Activated CD8-positive, alpha-beta memory T cell treated with anti-CD3 and anti-CD28 coated beads for 4 hours (primary cell): Measurements from ENCODE around the gene MCM3.

Experiments
- DNase-seq, 2 donors: peaks; one replicate each; pipeline ENCODE4 v3.0.0-alpha.2; 2020; ENCODE audit warnings: low read depth in 2 of 2

MCM3 gene

DNA sequence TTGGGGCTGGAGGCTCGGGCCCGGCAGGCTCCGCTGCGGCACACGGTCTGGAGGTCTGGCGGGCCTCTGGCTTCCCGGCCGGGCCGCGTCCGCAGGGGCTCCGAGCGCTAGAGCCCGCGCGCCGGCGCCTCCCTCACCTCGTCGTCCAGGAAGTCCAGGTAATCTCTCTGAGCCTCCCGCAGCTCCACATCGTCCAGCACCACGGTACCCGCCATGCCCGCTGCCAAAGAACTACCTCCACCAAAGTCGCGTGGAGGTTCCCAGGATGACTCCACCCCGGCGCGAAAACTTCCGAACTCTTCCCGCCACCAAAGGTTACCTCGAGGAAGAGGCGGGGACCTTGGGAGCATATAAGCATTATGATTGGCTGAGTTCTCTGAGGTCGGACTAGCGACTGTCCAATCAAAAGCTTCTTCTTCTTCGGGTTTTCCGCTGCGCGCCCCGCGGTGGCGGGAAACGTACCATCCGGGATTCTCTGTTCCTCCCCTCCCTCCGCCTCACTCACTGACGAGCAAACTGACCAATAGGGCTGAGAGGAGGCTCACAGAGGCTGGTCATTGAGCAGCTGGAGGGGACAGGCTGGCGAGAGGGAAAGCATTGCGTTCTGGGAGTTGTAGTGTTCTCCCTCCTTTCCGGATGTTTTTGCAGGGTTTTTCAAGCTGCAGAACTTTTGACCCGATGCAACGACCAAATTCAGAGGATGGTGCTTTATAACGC is at the start of gene MCM3:
TSS of gene MCM3 (minus strand) at position 283 of the 717 bp plus-strand sequence. CDS start at position 215, 68 bp downstream.
- DNase-seq: peak; percentile 88 to 89

DNA sequence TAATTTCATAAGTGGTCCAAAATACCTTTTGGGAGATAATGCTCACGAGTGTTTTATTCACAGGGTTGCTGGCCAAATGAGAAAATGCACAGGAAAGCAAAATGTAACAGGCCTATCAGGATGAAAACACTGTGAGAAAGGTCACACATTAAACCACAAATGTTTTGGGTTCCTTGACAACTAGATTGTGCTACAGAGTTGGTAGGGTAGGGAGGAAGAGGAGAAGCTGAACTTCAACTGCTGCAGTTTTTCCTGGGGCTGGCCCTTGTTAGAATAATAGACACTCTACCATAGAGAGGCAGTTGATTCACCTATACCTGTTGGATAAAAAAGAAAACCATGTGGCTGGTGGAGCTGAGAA is 49.3 kb upstream of the MCM3 start:
- DNase-seq: no peak

DNA sequence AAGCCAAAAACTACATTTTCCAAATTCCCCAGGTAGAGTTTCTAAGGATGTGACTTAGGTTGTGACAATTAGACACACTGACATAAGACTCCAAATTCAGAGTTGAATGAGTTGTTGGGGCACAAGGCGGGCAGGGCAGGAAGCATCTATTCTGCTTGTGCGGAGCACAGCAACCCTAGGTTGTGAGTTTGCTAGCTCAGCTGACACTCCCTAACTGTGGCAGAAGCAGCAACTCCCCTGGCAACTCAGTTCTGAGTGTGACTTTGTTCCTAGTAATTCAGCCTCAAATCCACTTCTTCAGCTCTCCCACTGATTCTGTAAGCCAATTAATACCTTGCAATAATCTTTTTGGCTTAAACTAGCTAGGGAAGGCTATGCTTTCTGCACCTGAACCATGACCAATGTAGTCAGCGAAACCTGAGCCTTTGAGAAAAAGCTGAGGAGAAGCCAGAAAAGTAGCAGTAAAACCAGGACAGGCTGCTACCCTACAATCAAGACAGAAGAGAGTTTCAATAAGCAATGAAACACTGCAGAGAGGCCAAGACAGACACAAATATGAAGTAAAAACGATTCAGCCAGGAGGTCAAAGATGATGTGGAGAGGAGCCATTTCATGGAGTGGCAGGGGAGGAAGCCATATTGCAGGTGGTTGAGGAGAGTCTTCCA is 47.4 kb upstream of the MCM3 start:
- DNase-seq: no peak

DNA sequence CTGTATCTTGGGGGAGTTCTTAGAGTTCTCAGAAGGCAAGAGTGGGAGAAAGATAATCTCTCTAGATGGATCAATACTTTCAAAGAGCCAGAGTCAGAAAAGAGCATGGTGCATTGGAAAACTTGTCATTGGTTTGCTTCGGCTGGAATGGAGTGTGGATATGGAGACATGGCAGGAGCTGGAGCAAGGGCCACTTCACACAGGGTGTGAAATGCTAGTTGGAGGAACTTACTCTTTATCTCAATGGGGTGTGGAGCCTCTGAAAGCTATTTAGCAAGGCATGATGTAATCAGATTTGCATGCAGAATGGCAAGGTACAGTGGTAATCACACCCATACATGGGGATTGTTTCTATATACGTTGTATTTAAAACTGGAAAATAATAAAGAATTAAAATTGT is 45.9 kb upstream of the MCM3 start:
- DNase-seq: no peak

DNA sequence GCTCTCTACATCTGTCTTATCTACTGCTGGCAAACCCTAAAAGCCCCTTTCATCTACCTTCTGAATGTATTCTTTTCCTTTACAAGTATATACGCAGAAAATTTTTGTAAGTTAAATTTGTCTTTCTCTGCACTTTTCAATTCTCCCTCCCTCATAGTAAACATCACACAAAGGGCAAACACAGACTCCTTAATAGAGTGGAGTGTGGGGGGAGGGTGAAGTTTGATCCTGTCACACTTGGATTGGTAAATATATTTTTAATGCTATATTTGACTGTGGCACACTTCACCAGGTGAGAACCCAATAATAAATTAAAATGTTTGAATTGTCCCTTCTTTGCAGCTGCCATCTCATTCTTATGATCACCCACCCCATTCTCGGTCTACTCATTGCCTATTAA is 44.2 kb upstream of the MCM3 start:
- DNase-seq: no peak

DNA sequence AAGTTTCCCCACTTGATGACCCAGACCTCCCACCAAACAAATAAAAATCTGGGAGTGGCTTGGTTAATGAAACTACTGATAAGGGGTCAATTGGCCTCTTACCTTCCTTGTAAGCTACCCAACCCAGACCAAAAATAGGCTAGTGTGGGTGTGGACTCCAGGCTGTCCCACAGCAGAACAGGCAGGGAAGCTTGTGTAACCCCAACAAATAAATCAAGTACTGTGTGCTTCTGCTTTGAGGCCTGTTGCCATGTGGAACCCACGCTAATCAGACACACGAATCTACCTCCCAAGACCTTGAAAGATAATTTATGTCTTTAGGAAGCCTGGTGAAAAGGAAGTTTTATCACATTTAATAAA is 43.7 kb upstream of the MCM3 start:
- no peak for DNase-seq

DNA sequence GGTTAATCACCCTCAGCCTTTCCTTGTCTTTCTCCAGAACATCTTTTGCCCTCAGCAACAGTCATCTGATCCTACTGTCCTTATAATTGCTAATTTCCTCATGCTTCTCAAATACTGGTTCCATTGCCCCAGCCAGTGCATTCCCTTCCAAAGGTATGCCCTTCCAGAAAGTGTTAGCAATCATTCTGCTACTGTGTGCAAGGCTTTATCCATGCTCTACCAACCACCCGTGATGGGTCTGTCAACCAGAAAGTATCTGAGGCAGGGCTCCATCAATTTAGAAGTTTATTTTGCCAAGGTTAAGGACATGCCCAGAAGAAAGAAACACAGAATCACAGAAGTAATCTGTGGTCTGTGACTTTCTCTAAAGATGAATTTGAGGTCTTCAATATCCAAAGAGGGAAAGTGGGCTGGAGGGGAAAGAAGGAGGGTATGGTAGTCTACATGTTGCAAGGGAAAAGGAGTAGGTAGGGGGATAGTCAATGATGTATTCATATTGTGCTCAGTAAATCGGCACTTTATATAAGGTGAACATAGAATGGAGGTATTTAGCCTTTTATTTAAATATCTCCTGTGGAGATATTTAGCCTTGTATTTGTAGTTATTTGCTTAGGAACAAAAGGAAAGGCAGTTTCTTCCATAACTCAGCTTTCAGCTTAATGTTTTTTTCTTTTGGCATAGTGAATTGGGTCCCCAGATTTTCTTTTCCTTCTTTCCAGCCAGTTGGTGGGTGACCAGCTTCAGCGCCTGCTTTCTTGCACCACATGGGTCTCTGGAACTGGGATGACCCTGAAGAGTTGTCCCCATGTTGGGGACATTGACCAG is 42.2 kb upstream of the MCM3 start:
- no peak for DNase-seq

DNA sequence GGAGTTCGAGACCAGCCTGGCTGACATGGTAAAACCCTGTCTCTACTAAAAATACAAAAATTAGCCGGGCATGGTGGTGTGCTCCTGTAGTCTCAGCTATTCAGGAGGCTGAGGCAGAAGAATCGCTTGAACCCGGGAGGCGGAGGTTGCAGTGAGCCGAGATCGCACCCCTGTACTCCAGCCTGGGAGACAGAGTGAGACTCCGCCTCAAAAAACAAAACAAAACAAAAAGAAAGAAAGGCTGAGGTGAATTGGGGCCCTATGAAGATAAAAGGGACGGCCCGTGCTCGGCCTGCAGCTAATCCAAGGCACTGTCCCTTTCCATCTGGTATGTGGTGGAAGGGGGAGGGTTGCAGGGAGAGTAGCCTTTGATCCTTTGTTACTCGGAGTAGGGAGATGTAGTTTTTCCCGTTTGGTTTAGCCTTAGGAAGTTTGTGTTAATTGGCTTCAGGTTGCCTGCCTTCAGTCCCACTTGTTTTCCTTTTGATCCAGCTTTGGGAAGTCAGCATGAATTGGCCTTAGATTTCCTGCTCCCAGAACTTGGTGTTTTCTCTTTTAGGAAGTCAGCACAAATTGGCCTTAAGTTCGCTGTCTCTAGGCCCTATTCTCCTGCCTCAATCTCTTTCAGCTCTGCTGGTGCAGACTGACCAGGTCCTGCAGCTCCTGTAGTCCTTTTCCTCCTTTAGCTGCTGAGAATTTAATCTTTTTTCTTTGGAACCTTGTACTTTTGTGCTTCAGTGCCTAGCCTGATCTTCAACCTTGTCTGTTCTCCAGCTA is 41.3 kb upstream of the MCM3 start:
- no peak for DNase-seq

DNA sequence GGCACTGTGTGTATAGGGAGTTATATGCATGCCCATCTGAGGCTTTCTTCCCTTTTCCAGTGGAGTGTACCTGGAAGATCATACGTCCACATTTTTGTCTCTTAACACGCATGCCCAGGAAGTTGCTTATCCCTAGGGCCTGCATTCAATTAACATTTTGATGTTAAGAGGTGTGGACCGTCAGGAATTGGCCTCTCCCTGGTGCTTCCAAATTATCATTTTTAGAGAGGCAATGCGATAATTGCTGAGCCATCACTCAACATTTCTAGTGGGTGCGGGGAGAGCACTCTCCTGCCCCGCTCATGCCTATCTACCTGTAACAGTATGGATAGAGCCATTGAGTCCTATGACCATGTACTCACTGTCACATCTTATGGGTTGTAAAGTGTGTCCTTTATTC is 39.6 kb upstream of the MCM3 start:
- DNase-seq: no peak

DNA sequence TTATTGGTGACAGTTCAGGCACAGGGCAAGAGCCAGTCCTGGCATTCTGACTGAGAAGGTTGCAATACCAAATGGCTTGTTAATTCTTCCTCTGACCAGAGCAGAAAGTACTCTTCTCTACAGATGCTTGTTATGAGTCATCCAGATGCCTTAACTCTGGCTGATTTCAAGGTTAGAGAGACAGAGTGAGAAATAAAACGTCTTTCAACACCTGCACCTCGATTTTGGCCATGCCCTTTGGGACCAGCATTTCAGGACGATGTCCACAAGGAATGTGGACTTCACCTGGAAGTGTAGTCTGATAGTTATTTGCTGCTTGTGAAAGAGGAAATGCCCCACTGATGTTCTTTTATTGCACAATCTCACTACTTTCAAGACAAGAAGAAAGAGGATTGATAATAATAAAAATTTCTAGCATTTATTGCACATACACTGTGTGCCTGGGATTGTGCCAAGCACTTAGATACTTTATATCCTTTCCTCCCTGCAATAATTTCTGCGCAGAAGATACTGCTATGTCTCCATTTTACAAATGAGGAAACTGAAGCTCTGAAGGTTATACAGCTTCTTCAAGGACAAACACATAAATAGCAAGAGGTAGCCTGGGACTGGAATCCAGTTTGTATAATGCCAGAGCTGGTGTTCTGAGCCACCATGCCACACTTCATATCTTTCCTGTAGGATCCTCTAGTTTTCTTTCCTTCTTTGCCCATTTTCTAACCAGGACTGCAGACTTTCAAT is 33.5 kb upstream of the MCM3 start:
- DNase-seq: no peak

DNA sequence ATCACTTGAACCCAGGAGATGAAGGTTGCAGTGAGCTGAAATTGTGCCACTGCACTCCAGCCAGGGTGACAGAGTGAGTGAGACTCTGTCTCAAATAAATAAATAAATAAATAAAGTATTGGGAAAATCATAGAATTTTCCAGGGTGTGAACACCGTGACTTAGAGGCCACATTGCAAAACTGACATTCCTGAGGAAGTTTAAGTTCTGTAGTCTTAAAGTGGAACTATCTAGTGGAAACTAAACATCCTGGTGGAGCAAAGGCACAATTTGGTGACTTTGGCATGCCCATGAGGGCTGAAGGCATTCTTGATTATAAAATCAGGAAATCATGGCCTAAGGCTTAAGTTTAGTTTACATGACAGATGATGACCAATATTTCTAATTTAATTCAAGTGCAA is 32.7 kb upstream of the MCM3 start:
- no peak for DNase-seq

DNA sequence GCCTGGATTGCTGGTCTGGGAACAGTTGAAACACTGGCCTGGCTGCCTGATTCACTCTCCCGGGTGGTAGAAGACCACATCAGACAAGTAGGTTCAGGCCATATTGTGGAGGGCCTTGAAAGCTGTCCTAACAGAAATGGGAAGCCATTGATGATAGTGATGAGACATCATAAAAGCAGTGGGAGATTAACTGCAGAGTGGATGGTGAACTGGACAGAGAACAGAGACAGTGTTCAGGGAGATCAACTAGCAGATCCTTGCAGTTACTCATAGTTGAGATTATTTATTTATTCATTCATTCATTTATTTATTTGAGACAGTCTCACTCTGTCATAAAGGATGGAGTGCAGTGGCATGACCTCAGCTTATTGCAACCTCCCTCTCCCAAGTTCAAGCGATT is 30.2 kb upstream of the MCM3 start:
- no peak for DNase-seq

DNA sequence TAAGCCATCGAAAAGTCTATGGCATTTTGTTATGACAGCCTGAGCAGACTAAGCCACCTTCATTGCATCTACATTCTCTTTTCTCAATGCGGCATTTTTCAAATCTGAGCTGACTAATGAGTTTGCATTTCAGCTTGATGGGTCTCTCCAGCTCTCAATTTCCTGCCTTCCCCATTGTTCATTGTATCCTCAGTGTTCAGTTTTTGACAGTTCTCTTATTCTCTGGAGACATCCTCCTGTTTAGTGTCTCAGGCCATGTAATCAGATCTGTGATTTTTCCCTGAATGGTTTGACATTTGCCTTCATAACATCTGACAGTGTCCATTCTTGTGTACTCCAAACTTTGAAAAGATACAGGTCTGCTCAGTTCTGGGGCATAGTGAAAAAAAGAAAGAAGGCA is 27.9 kb upstream of the MCM3 start:
- no peak for DNase-seq

DNA sequence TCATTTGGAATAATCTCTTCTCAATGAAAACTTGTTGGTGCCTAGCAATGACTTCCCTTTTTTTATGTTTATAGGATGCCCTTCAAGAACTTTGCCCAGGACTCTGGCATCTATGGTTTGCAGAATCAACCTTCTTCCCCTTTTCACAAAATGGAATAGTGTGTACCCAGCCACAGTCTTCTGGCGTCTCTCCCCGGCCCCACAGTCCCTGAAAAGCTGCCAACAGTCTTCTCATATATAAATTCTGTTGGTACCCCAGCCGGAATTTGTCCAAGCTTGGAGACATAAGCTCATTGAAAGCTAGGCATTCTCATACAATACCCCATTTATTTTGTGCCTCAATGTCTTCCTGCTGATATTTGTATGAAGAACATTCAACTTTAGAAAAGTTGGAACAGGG is 26.4 kb upstream of the MCM3 start:
- DNase-seq: no peak

DNA sequence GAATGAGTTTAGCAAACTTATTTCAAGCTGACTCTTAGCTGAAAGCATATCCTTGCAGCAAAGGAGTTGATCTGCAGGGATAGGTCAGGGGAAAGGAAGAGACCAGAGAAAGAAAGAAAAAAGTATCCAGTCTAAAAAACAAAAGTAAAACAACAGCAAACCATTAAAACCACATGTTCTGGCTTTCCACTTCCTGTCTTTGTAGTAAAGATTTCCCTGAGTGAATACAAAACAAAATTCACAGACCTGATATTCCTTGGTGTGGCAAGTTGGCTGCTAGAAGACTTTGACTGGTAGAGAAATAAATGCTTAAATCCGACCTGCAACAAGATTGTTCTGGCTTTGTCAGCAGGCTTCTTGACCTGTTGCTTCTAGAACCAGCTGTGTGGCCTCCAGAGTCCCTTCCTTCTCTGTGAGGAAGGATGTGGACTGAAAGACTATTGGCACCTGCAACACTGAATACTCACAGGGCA is 23.4 kb upstream of the MCM3 start:
- no peak for DNase-seq

DNA sequence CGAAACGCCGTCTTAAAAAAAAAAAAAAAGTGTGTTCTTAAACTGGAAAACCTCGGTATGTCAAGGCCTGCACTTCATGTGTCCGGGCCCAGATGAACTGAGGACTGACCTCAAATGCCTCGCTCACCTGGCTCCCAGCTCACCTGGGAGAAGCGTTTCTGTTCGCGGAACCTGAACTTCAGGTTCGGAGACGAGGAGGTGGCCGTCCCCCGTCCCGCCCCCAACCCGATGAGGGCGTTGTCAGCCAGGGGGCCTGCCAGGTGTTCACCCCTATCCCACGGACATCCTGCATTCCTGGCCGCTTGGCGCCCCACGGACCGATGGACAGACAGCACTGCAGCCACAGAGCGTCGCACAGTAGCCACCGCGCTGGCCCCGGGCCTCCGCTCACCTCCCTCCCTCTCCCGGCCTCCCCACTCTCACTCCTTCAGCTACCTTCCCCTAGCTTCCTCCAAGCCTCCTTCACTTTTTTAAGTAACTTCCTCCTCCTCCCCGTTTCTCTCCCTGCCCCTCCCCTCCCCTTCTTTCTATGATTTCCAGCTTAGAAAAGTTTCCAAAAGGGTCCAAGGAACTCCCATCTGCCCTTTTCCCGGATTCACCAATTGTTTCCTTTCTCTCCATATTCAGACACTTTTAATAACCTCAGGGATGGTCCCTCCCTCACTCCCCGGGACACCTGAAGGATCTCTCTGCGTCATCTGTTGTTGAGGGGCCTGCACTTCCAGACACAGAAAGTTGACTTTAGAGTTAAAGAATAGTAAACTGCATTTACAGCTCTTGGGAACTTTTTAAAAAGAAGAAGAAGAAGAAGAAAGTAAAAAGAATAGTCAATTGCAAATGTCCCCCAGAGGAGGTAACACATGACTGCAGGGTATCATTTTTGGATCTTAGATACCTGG is 22.7 kb upstream of the MCM3 start:
- no peak for DNase-seq

DNA sequence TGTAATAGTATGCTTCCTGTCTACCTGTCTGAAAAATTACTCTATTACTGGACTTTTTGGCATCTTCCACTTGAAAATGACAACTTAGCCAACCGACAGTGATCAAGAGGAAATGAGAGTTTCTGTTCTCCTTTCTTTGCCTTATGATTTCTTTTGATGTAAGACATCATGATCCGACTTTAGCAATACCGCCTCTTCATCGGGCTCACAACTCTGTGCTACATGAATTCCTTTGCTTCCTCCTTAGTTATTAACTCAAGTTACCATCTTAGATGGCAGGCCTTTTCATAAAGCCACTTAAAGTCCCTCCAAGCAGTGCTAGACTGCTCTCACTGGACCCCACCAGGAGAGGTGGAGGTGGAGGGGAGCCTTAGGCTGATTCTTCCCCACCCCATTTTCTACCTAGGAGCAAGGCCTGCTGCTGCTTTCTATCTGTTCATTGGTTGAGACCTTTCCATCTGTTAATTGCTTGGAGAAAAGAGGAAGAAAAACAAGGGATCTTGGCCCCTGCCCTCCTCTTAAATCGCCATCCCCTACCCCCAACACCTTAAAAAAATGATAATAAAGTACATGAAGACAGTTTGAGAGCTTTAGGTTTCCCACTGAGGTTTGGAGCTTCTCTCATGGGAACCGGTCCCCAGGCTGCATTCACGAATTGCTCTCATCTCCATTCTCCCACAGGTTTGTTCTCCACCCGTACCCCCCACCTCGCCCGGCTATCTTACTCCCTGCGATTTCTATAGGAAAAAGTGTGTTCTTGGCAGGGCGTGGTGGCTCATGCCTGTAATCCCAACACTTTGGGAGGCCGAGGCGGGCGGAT is 21.6 kb upstream of the MCM3 start:
- DNase-seq: no peak

DNA sequence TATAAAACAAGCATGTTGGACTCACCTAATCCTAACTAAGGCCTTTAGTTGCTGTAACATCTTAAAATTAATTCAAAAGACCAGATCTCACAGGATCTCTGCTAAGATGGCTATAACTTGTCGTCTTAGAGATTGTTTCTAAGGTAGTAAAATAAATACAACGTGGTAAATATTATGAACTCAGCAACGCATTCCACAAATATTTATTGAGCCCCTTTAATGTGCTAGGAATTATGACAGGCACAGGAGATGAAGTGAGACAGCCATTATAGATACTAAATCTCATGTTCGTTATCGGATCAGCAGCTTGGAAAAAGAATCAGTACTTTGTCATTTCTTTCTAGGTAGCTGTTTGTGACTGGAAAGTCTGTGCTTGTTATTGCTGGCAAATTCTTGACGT is 20.9 kb upstream of the MCM3 start:
- DNase-seq: no peak

DNA sequence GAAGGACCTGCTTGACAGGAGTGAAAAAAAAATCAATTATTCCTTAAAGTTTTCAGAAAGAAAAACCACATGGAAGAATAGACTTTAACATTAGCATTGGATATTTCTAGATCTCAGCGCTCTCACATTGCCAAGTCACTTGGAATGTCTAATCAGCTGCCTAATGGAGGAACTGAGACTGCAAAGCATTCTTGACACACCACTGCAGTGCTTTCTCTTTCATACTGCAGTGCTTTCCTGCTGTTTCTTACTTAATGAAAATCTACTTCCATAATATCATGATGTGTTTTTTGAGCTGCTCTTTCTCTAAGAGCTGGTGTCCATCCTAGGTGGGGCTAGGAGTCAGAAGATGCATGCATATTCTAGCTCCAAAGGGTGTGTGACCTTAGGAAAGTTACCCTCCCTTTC is 20.4 kb upstream of the MCM3 start:
- DNase-seq: no peak
